HEK293T (cell line): Measurements from ENCODE around the gene FHOD1.
A peak's percentile ranks its signal among the peaks of the same experiment; 100 is the strongest.

ENCODE experiments used
- CTCF ChIA-PET: fragments of 350-600 bp; formaldehyde crosslinking; extraction: SDS; loops from one replicate; lab custom pipeline; 2021; ENCODE audit warnings: antibody characterized with exemption, inconsistent platforms; lab: Yijun Ruan, JAX
- POLR2A ChIA-PET: fragments of 350-600 bp; formaldehyde crosslinking; extraction: SDS; loops from one replicate; lab custom pipeline; 2020; ENCODE audit warnings: antibody characterized with exemption, inconsistent platforms; lab: Yijun Ruan, JAX
- DNase-seq: peaks from one replicate; pipeline ENCODE4 v3.0.0; 2012; ENCODE audit warnings: mixed read lengths; ENCODE audit errors: extremely low spot score
- ARNT ChIP-seq: fragments of 450-650 bp; IDR thresholded peaks from 2 replicates; pipeline ENCODE4 v1.6.1; 2017; ENCODE audit warnings: mild to moderate bottlenecking
- BHLHE40 ChIP-seq: fragments of 450-650 bp; IDR thresholded peaks from 2 replicates; pipeline ENCODE4 v1.6.1; 2016; ENCODE audit warnings: mild to moderate bottlenecking, moderate library complexity, borderline replicate concordance
- CTBP1 ChIP-seq: fragments of 450-650 bp; IDR thresholded peaks from 2 replicates; pipeline ENCODE4 v1.6.1; 2016; ENCODE audit warnings: borderline replicate concordance
- ELF4 ChIP-seq: fragments of 450-650 bp; IDR thresholded peaks from 2 replicates; pipeline ENCODE4 v1.6.1; 2017; ENCODE audit warnings: antibody characterized with exemption
- FOXA1 ChIP-seq: fragments of 450-650 bp; IDR thresholded peaks from 2 replicates; pipeline ENCODE4 v1.6.1; 2016; ENCODE audit warnings: mild to moderate bottlenecking
- FOXK2 ChIP-seq: fragments of 450-650 bp; IDR thresholded peaks from 2 replicates; pipeline ENCODE4 v1.6.1; 2016; ENCODE audit warnings: mild to moderate bottlenecking
- FOXM1 ChIP-seq: fragments of 450-650 bp; IDR thresholded peaks from 2 replicates; pipeline ENCODE4 v1.6.1; 2017; ENCODE audit warnings: mild to moderate bottlenecking, borderline replicate concordance
- HDGF ChIP-seq: fragments of 450-650 bp; IDR thresholded peaks from 2 replicates; pipeline ENCODE4 v1.6.1; 2017; ENCODE audit warnings: antibody characterized with exemption, borderline replicate concordance
- L3MBTL2 ChIP-seq: fragments of 450-650 bp; conservative IDR thresholded peaks from 2 replicates; pipeline ENCODE4 v1.6.1; 2016; ENCODE audit warnings: mild to moderate bottlenecking
- LEF1 ChIP-seq: fragments of 450-650 bp; IDR thresholded peaks from 2 replicates; pipeline ENCODE4 v1.6.1; 2017; ENCODE audit warnings: mild to moderate bottlenecking, borderline replicate concordance
- NFRKB ChIP-seq: fragments of 450-650 bp; IDR thresholded peaks from 2 replicates; pipeline ENCODE4 v1.6.1; 2016; ENCODE audit warnings: mild to moderate bottlenecking, moderate library complexity
- SP1 ChIP-seq: fragments of 450-650 bp; IDR thresholded peaks from 2 replicates; pipeline ENCODE4 v1.6.1; 2017
- SUZ12 ChIP-seq: fragments of 450-650 bp; IDR thresholded peaks from 2 replicates; pipeline ENCODE4 v1.6.1; 2016; ENCODE audit warnings: mild to moderate bottlenecking
- TARDBP ChIP-seq: fragments of 450-650 bp; IDR thresholded peaks from 2 replicates; pipeline ENCODE4 v1.6.1; 2016
- ZNF384 ChIP-seq: fragments of 450-650 bp; IDR thresholded peaks from 2 replicates; pipeline ENCODE4 v1.6.1; 2016
- TF ChIP-seq, protein P1 (sequence below): fragments of 450-650 bp; IDR thresholded peaks from 2 replicates; pipeline ENCODE4 v1.6.1; 2016

Gene FHOD1

DNA sequence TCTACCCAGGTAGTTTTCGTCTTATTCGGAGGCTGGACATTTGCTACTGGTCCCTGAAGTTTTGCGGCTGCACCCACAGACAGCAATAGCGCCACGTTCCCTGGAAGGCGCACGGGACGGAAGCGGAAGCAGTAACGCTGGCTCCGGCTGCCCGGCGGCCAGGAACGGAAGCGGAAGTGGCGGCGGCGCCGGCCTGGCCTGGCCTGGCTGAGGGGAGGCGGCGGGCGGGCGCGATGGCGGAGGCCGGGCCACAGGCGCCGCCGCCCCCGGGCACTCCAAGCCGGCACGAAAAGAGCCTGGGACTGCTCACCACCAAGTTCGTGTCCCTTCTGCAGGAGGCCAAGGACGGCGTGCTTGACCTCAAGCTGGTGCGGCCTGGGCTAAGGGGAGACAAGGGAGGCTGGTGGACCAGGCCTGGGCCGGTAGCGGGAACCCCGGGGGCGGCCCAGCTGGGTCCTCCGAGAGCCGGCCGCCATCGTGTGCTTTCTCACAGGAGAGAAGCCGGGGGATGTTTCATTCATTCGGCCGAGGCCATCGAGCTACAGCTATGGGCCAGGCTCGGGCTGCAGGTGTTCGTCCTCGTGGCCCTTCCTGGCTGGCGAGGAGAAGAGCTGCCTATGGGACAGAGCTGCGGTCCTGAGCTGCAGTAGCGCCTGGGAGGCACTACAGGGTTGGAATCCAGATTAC, 55.1 kb downstream of the FHOD1 start, which contains the start of gene E2F4:
Gene E2F4 (plus strand): TSS at position 161 of the 687 bp plus-strand sequence. CDS start 73 bp downstream, at position 234.
- POLR2A ChIA-PET, result interaction anchor here (1.0 to 1.9 kb wide), 5 partner anchors 17 to 56 kb away, joined by 3 to 7 read pairs (median 3); partner anchors contain the start of genes FHOD1 and TMEM208
- no peak for TF ChIP-seq FOXA1
- TF ChIP-seq SP1, result no peak
- no peak for TF ChIP-seq BHLHE40
- TF ChIP-seq ELF4, result peak; percentile 76
- TF ChIP-seq SUZ12, result no peak
- TF ChIP-seq ARNT, result no peak
- no peak for TF ChIP-seq TARDBP
- TF ChIP-seq HDGF, result no peak
- TF ChIP-seq L3MBTL2, result no peak
- no peak for TF ChIP-seq CTBP1
- peak; percentile 25; the same call in 1 of the 2 replicates for TF ChIP-seq LEF1
- CTCF ChIA-PET, result interaction anchor here (0.6 to 0.8 kb wide), 2 partner anchors 34 to 35 kb away, joined by 3 read pairs; no protein-coding TSS in a partner anchor
- peak; percentile 93 for DNase-seq

GRCh38 chr16:67191411-67191994, 55.8 kb downstream of the FHOD1 start:
- CTCF ChIA-PET, result no interaction called here

GRCh38 chr16:67190448-67191399, 56.6 kb downstream of the FHOD1 start:
- ChIA-PET POLR2A (interaction anchor here (0.7 to 2.0 kb wide), 3 partner anchors 20 to 36 kb away, joined by 3 to 7 read pairs (median 5); partner anchors contain the start of genes NOL3 and TMEM208), CTCF (interaction anchor here (0.6 to 0.8 kb wide), 2 partner anchors 20 to 165 kb away, joined by 3 read pairs; partner anchors contain the start of gene NOL3)
- no peak for DNase-seq
- no peak for TF ChIP-seq HDGF
- TF ChIP-seq FOXK2, result no peak
- no peak for TF ChIP-seq FOXM1
- no peak for TF ChIP-seq NFRKB
- TF ChIP-seq L3MBTL2, result no peak
- TF ChIP-seq ELF4, result no peak
- no peak for TF ChIP-seq ZNF384
- TF ChIP-seq ARNT, result no peak
- no peak for TF ChIP-seq BHLHE40
- TF ChIP-seq SUZ12, result no peak
- TF ChIP-seq, protein P1, sequence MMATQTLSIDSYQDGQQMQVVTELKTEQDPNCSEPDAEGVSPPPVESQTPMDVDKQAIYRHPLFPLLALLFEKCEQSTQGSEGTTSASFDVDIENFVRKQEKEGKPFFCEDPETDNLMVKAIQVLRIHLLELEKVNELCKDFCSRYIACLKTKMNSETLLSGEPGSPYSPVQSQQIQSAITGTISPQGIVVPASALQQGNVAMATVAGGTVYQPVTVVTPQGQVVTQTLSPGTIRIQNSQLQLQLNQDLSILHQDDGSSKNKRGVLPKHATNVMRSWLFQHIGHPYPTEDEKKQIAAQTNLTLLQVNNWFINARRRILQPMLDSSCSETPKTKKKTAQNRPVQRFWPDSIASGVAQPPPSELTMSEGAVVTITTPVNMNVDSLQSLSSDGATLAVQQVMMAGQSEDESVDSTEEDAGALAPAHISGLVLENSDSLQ, result no peak
- no peak for TF ChIP-seq FOXA1
- TF ChIP-seq CTBP1, result no peak
- TF ChIP-seq SP1, result no peak
- no peak for TF ChIP-seq TARDBP

More at GRCh38 chr16:67191411-67191994, 55.8 kb downstream of the FHOD1 start:
- no peak for TF ChIP-seq HDGF
- TF ChIP-seq TARDBP, result no peak
- no peak for TF ChIP-seq ELF4
- no peak for TF ChIP-seq FOXM1
- TF ChIP-seq BHLHE40, result no peak
- TF ChIP-seq NFRKB, result no peak
- TF ChIP-seq FOXK2, result no peak
- TF ChIP-seq ZNF384, result no peak
- TF ChIP-seq, protein P1, result no peak
- no peak for TF ChIP-seq SP1
- TF ChIP-seq LEF1, result no peak
- TF ChIP-seq ARNT, result no peak
- no peak for TF ChIP-seq SUZ12
- no peak for TF ChIP-seq CTBP1
- TF ChIP-seq FOXA1, result no peak
- no peak for DNase-seq
- POLR2A ChIA-PET, result no interaction called here

GRCh38 chr16:67190041-67190440, 57.2 kb downstream of the FHOD1 start, which contains the start of gene EXOC3L1:
Gene EXOC3L1, minus strand, starts transcription at chr16:67190136. Its CDS starts 460 bp downstream, at chr16:67189676.
- no peak for TF ChIP-seq NFRKB
- TF ChIP-seq FOXK2, result no peak
- TF ChIP-seq SP1, result no peak
- TF ChIP-seq ELF4, result no peak
- no peak for TF ChIP-seq FOXA1
- TF ChIP-seq ARNT, result no peak
- TF ChIP-seq ZNF384, result no peak
- no peak for TF ChIP-seq SUZ12
- no peak for TF ChIP-seq BHLHE40
- no peak for TF ChIP-seq L3MBTL2
- no peak for TF ChIP-seq HDGF
- ChIA-PET CTCF (interaction anchor here (0.6 to 0.8 kb wide), 2 partner anchors 20 to 165 kb away, joined by 3 read pairs; partner anchors contain the start of gene NOL3), POLR2A (interaction anchor here (0.7 to 2.0 kb wide), 3 partner anchors 19 to 37 kb away, joined by 3 to 7 read pairs (median 5); partner anchors contain the start of genes NOL3 and TMEM208)
- DNase-seq, result no peak

DNA sequence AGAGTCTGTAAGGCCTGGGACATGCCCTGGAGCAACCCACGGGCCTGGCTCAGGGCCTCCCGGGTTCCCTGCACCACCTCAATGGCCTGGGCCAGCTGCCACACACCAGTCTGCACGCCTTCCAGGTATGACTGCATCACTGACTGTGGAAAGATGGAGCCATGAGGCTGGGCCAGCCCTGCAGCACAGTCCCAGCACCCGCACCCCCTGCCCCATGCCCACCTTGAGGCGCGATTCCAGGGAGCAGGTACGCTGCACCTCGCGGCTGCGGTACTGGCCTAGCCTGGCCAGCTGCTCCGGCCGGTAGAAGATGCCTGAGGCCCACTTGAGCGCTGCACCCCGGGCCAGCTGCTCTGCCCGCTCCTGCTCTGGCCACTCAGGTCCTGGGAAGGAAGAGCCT, 58.5 kb downstream of the FHOD1 start:
- TF ChIP-seq LEF1 (no peak), TARDBP (no peak), SUZ12 (no peak), ELF4 (no peak), ZNF384 (no peak), FOXK2 (no peak), BHLHE40 (no peak), HDGF (no peak), FOXM1 (no peak), FOXA1 (no peak), SP1 (no peak), L3MBTL2 (no peak), CTBP1 (no peak)
- ChIA-PET CTCF (no interaction called here), POLR2A (no interaction called here)
- no peak for DNase-seq
